ENCODE data around the gene LONP1. TPM values are rescaled to one million over a fixed set of nuclear protein-coding genes. Genes with fewer than 3 reads are reported as not detected.

LONP1 gene
- polyA plus RNA-seq, 1 of the 3 experiments (the other 2 are of a cell fraction) = 111 TPM

DNA sequence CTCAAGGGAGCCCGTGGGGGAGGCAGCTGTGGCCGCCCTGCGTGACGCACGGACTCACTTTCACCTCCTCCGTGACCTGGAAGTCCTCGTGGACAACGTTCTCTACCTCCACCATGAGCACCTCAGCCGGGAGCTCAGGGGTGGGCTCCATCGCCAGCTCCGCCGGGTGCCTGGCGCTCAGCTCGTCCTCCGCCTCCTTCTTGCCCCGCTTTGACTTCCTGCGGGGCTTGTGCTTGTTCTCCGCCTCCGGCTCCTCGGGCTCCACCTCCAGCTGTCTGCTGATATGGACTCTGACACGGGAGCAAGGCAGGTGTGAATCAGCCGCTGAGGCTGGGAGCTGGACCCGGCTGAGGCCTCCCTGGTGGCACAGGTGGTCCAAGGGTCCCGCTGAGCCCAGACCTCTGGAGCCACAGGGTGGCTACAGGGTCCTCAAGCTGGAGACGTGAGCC, 8.2 kb downstream of the LONP1 start:
- ChIA-PET POLR2A (interaction anchor here (0.6 to 0.8 kb wide), 2 partner anchors 9 to 517 kb away, joined by 3 read pairs; partner anchors contain the start of gene CATSPERD), CTCF (interaction anchor here (1.1 to 1.3 kb wide), 2 partner anchors 20 to 24 kb away, joined by 3 read pairs; no protein-coding TSS in a partner anchor)
- WGBS (ENCODE audit: low lambda C conversion rate) = 95% methylated on average over 24 of the region's 25 CpGs
- no peak overlapping the region for H3K27ac ChIP-seq (ENCODE audit: low read depth in 2 of 2, low read length in 1 of 2)
- no peak overlapping the region for H2AFZ ChIP-seq (ENCODE audit: low read depth)
- TF ChIP-seq EP300 (IDR thresholded peaks at IDR 0.05; ENCODE audit: borderline replicate concordance in 1 of 2, low read depth in 1 of 2, low read length in 1 of 2) (no peak), FOXJ3 (CRISPR knock-in tag; IDR thresholded peaks at IDR 0.05) (no peak), CHD2 (IDR thresholded peaks at IDR 0.05; ENCODE audit: low read length, partially characterized antibody) (no peak), EZH2phosphoT487 (IDR thresholded peaks at IDR 0.05; ENCODE audit: borderline replicate concordance, low read depth) (no peak), ELF1 (IDR thresholded peaks at IDR 0.05) (no peak), RXRA (IDR thresholded peaks at IDR 0.05; ENCODE audit: borderline replicate concordance, low read depth) (no peak), TAF1 (IDR thresholded peaks at IDR 0.05; ENCODE audit: borderline replicate concordance, low read depth, low read length) (no peak), FOSL2 (IDR thresholded peaks at IDR 0.05; ENCODE audit: borderline replicate concordance, low read depth) (no peak), SIN3A (IDR thresholded peaks at IDR 0.05; ENCODE audit: borderline replicate concordance, low read depth, low read length) (no peak), MEF2A (IDR thresholded peaks at IDR 0.05; ENCODE audit: borderline replicate concordance, low read depth) (no peak), FOXM1 (IDR thresholded peaks at IDR 0.05; ENCODE audit: low read depth) (no peak)
- TF ChIP-seq, protein P1, sequence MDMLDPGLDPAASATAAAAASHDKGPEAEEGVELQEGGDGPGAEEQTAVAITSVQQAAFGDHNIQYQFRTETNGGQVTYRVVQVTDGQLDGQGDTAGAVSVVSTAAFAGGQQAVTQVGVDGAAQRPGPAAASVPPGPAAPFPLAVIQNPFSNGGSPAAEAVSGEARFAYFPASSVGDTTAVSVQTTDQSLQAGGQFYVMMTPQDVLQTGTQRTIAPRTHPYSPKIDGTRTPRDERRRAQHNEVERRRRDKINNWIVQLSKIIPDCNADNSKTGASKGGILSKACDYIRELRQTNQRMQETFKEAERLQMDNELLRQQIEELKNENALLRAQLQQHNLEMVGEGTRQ (IDR thresholded peaks at IDR 0.05; ENCODE audit: borderline replicate concordance, low read depth, low read length) = no peak
- TF ChIP-seq, protein P2, sequence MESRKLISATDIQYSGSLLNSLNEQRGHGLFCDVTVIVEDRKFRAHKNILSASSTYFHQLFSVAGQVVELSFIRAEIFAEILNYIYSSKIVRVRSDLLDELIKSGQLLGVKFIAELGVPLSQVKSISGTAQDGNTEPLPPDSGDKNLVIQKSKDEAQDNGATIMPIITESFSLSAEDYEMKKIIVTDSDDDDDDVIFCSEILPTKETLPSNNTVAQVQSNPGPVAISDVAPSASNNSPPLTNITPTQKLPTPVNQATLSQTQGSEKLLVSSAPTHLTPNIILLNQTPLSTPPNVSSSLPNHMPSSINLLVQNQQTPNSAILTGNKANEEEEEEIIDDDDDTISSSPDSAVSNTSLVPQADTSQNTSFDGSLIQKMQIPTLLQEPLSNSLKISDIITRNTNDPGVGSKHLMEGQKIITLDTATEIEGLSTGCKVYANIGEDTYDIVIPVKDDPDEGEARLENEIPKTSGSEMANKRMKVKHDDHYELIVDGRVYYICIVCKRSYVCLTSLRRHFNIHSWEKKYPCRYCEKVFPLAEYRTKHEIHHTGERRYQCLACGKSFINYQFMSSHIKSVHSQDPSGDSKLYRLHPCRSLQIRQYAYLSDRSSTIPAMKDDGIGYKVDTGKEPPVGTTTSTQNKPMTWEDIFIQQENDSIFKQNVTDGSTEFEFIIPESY (IDR thresholded peaks at IDR 0.05; ENCODE audit: borderline replicate concordance, low read depth) = no peak
- H3K79me2 ChIP-seq (ENCODE audit: insufficient read depth) = peaks cover 38% of the 10 kb centered on the region
- DNase-seq = no peak
- no peaks in the 10 kb centered on the region for H3F3A ChIP-seq (replicated peaks; ENCODE audit: insufficient read depth)
- H3K9me2 ChIP-seq = no peaks in the 10 kb centered on the region
- peaks cover 22 to 43% of the 10 kb centered on the region in 2 experiments for H3K36me3 ChIP-seq (replicated peaks in 1 of 2; ENCODE audit: control insufficient read depth in 1 of 2, insufficient read depth in 2 of 2, low read length in 1 of 2)
- no peak overlapping the region for H3K9ac ChIP-seq
- H3K27me3 ChIP-seq (ENCODE audit: insufficient read depth) = no peaks in the 10 kb centered on the region
- H4K20me1 ChIP-seq (ENCODE audit: insufficient read depth) = peaks cover 9% of the 10 kb centered on the region
- no peaks in the 10 kb centered on the region for H3K9me3 ChIP-seq
- no peaks in the 10 kb centered on the region for H3K4me1 ChIP-seq (ENCODE audit: control insufficient read depth in 1 of 2, insufficient read depth in 2 of 2, low read depth in 1 of 2, low read length in 1 of 2)
- H3K4me2 ChIP-seq = no peak overlapping the region
- no peak overlapping the region for H3K4me3 ChIP-seq (ENCODE audit: low read depth in 2 of 2, low read length in 1 of 2)

DNA sequence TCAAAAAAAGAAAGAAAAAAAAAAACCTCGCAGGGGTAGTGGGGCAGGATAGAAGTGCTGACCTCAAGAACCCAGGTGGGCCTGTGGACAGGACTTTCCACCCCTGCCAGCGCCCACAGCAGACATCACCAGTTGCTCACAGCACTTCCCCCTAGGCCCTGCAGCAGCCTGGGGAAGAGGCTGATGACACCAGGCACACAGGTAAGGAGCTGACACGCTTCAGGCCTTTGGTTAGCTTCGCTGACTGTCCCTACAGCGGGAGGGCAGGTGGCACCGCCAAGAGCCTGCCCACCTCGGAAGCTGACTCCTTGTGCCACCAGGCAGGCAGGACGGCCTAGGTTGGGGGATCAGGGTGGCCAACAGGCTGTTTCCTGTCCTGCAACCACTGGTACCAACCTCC, 8.9 kb downstream of the LONP1 start:
- Histone ChIP-seq H3K27ac (ENCODE audit: low read depth in 2 of 2, low read length in 1 of 2) (no peak overlapping the region), H3K9me3 (no peaks in the 10 kb centered on the region), H2AFZ (ENCODE audit: low read depth) (no peak overlapping the region), H3K36me3 (replicated peaks in 1 of 2; ENCODE audit: control insufficient read depth in 1 of 2, insufficient read depth in 2 of 2, low read length in 1 of 2) (peaks cover 28 to 48% of the 10 kb centered on the region in 2 experiments), H3K4me3 (ENCODE audit: low read depth in 2 of 2, low read length in 1 of 2) (no peak overlapping the region), H3F3A (replicated peaks; ENCODE audit: insufficient read depth) (no peaks in the 10 kb centered on the region), H3K9me2 (no peaks in the 10 kb centered on the region), H3K4me2 (no peak overlapping the region), H3K27me3 (ENCODE audit: insufficient read depth) (no peaks in the 10 kb centered on the region), H3K9ac (no peak overlapping the region), H3K4me1 (ENCODE audit: control insufficient read depth in 1 of 2, insufficient read depth in 2 of 2, low read depth in 1 of 2, low read length in 1 of 2) (no peaks in the 10 kb centered on the region), H4K20me1 (ENCODE audit: insufficient read depth) (peaks cover 3% of the 10 kb centered on the region; the same call in 1 of the 2 replicates), H3K79me2 (ENCODE audit: insufficient read depth) (peaks cover 32% of the 10 kb centered on the region)
- ChIA-PET CTCF (interaction anchor here (1.1 kb wide), 1 partner anchor 24 kb away, joined by 3 read pairs; no protein-coding TSS in a partner anchor), POLR2A (interaction anchor here (0.8 kb wide), 1 partner anchor 10 kb away, joined by 3 read pairs; the partner anchor contains the start of gene CATSPERD)
- DNase-seq = no peak
- TF ChIP-seq RFX5 (IDR thresholded peaks at IDR 0.05; ENCODE audit: low read length) (no peak), FOXM1 (IDR thresholded peaks at IDR 0.05; ENCODE audit: low read depth) (no peak), GABPA (IDR thresholded peaks at IDR 0.05; ENCODE audit: low read depth) (no peak), FOXJ3 (CRISPR knock-in tag; IDR thresholded peaks at IDR 0.05) (no peak), POLR2AphosphoS5 (IDR thresholded peaks at IDR 0.05; ENCODE audit: low read depth, low read length) (no peak), TEAD4 (IDR thresholded peaks at IDR 0.05; ENCODE audit: borderline replicate concordance, insufficient read depth) (no peak), MXI1 (IDR thresholded peaks at IDR 0.05; ENCODE audit: low read depth, low read length) (no peak), JUND (IDR thresholded peaks at IDR 0.05) (no peak), FOSL2 (IDR thresholded peaks at IDR 0.05; ENCODE audit: borderline replicate concordance, low read depth) (no peak)
- TF ChIP-seq, protein P3, sequence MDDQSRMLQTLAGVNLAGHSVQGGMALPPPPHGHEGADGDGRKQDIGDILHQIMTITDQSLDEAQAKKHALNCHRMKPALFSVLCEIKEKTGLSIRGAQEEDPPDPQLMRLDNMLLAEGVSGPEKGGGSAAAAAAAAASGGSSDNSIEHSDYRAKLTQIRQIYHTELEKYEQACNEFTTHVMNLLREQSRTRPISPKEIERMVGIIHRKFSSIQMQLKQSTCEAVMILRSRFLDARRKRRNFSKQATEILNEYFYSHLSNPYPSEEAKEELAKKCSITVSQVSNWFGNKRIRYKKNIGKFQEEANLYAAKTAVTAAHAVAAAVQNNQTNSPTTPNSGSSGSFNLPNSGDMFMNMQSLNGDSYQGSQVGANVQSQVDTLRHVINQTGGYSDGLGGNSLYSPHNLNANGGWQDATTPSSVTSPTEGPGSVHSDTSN (IDR thresholded peaks at IDR 0.05) = no peak
- TF ChIP-seq, protein P4, sequence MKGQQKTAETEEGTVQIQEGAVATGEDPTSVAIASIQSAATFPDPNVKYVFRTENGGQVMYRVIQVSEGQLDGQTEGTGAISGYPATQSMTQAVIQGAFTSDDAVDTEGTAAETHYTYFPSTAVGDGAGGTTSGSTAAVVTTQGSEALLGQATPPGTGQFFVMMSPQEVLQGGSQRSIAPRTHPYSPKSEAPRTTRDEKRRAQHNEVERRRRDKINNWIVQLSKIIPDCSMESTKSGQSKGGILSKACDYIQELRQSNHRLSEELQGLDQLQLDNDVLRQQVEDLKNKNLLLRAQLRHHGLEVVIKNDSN (IDR thresholded peaks at IDR 0.05; ENCODE audit: borderline replicate concordance, low read depth) = no peak
- TF ChIP-seq, protein P1 (IDR thresholded peaks at IDR 0.05; ENCODE audit: borderline replicate concordance, low read depth, low read length) = no peak
- 100% methylated on average over 2 of the region's 8 CpGs for WGBS (ENCODE audit: low lambda C conversion rate)
